Activated CD4-positive, alpha-beta T cell treated with anti-CD3 and anti-CD28 coated beads for 4 hours (primary cell): ENCODE measurements around the gene AKAP8.
"Not testable (repeated sequence)": the region's sequence is repeated elsewhere in the genome, so short reads cannot be mapped to it uniquely, and the experiment has no call there.

Experiments used
- DNase-seq, 2 donors: peaks; one replicate each; pipeline ENCODE4 v3.0.0-alpha.2; 2020

AKAP8 gene

GRCh38 chr19:15371786-15372380, 7.7 kb downstream of the AKAP8 start:
- DNase-seq = no peak

GRCh38 chr19:15371119-15371518, 8.5 kb downstream of the AKAP8 start:
- DNase-seq = no peak

- no peak for DNase-seq
Observed at GRCh38 chr19:15369594-15369891, 10.0 kb downstream of the AKAP8 start.

- DNase-seq = no peak
Observed at GRCh38 chr19:15368798-15369593, 10.6 kb downstream of the AKAP8 start.

GRCh38 chr19:15368051-15368632, 11.4 kb downstream of the AKAP8 start:
- no peak for DNase-seq

GRCh38 chr19:15367439-15367838, 12.1 kb downstream of the AKAP8 start:
- DNase-seq = no peak

GRCh38 chr19:15365264-15365663, 14.3 kb downstream of the AKAP8 start:
- no peak for DNase-seq

- DNase-seq = not testable (repeated sequence)
Observed at GRCh38 chr19:15363791-15364190, 15.8 kb downstream of the AKAP8 start.

- not testable (repeated sequence) for DNase-seq
Observed at GRCh38 chr19:15363048-15363447, 16.5 kb downstream of the AKAP8 start.

GRCh38 chr19:15360015-15360414, 19.6 kb downstream of the AKAP8 start:
- not testable (repeated sequence) for DNase-seq

GRCh38 chr19:15358918-15359317, 20.7 kb downstream of the AKAP8 start:
- DNase-seq = no peak

- no peak for DNase-seq
Observed at GRCh38 chr19:15357906-15358305, 21.7 kb downstream of the AKAP8 start.

- DNase-seq = no peak
Observed at GRCh38 chr19:15354566-15355296, 24.9 kb downstream of the AKAP8 start.

- DNase-seq = no peak
Observed at GRCh38 chr19:15353908-15354307, 25.7 kb downstream of the AKAP8 start.

GRCh38 chr19:15352535-15352934, 27.1 kb downstream of the AKAP8 start:
- not testable (repeated sequence) for DNase-seq

GRCh38 chr19:15341328-15341727, 38.3 kb downstream of the AKAP8 start:
- DNase-seq = not testable (repeated sequence)

- no peak for DNase-seq
Observed at GRCh38 chr19:15340086-15340485, 39.5 kb downstream of the AKAP8 start.

- DNase-seq = no peak
Observed at GRCh38 chr19:15337202-15337601, 42.4 kb downstream of the AKAP8 start.

- DNase-seq = not testable (repeated sequence)
Observed at GRCh38 chr19:15335992-15336391, 43.6 kb downstream of the AKAP8 start.

GRCh38 chr19:15332311-15332996, 47.1 kb downstream of the AKAP8 start, which contains the start of gene BRD4:
Gene BRD4, minus strand, starts transcription at chr19:15332539. Its CDS starts 59,440 bp downstream, at chr19:15273099.
- peak; percentile 73 to 75 for DNase-seq

- DNase-seq = peak; percentile 70 to 71
Observed at GRCh38 chr19:15331419-15332310, 47.9 kb downstream of the AKAP8 start.
